Tibial nerve (tissue), 4 donors: ENCODE data around the gene CDKN2B. TPM values are rescaled to one million over a fixed set of nuclear protein-coding genes. Genes with fewer than 3 reads are reported as not detected.

ENCODE experiments used
- DNase-seq, 2 donors: peaks; one replicate each; pipeline ENCODE4 v3.0.0-alpha.2; 2019; ENCODE audit warnings: low spot score in 2 of 2
- H3K27ac ChIP-seq, 4 donors: fragments of 200-600 bp; sonication (generic) in 3 of 4; one replicate each; pipeline ENCODE4 v1.5.1; 2017 to 2019; ENCODE audit warnings: mild to moderate bottlenecking in 1 of 4
- H3K27me3 ChIP-seq, 2 donors: fragments of 200-600 bp; sonication (generic) in 1 of 2; one replicate each; pipeline versions ENCODE4 v1.5.1 to v1.6.0; 2017 to 2019
- H3K36me3 ChIP-seq, 3 donors: fragments of 200-600 bp; sonication (generic); one replicate each; pipeline ENCODE4 v1.5.1; 2018 to 2019
- H3K4me1 ChIP-seq, 4 donors: fragments of 200-600 bp; sonication (generic) in 3 of 4; one replicate each; pipeline ENCODE4 v1.5.1; 2017 to 2019
- H3K4me3 ChIP-seq, 4 donors: fragments of 200-600 bp; sonication (generic) in 3 of 4; one replicate each; pipeline ENCODE4 v1.5.1; 2017 to 2019; ENCODE audit warnings: mild to moderate bottlenecking in 1 of 4, moderate library complexity in 1 of 4
- H3K9me3 ChIP-seq, 4 donors: fragments of 200-600 bp; sonication (generic) in 3 of 4; one replicate each; pipeline ENCODE4 v1.5.1; 2017 to 2019
- EP300 ChIP-seq, 2 donors: sonication (generic); formaldehyde crosslinking; IDR thresholded peaks; one replicate each; pipeline ENCODE4 v1.6.1; 2017; ENCODE audit warnings: antibody characterized with exemption in 2 of 2, mild to moderate bottlenecking in 1 of 2
- POLR2A ChIP-seq, 2 donors: fragments of 450-650 bp; IDR thresholded peaks; one replicate each; pipeline ENCODE4 v1.6.1; 2017; ENCODE audit warnings: antibody characterized with exemption in 2 of 2, mild to moderate bottlenecking in 2 of 2, moderate library complexity in 2 of 2
- WGBS, 2 donors: methylation state at CpG; one replicate each; pipeline ENCODE4 v1.1.5; 2018; 5-methylcytosine and 5-hydroxymethylcytosine counted together
- total RNA-seq, 4 donors: library from RNA; depleted of rRNA; stranded (reverse); fragments of >200 nt; gene quantifications; one replicate each; pipeline ENCODE4 v1.1.0, GENCODE V29; 2016
- TF ChIP-seq, protein P1 (sequence below), 5 experiments: fragments of 200-600 bp in 3 of 5; fragments of 450-650 bp in 2 of 5; sonication (generic) in 3 of 5; IDR thresholded peaks; one replicate each; pipeline ENCODE4 v1.5.1; 2016 to 2019; ENCODE audit warnings: antibody characterized with exemption in 5 of 5, mild to moderate bottlenecking in 3 of 5, moderate library complexity in 2 of 5

The CDKN2B gene
- total RNA-seq, 4 donors from 2014 or later = 18.2 to 33.1 (median 27.6) TPM

DNA sequence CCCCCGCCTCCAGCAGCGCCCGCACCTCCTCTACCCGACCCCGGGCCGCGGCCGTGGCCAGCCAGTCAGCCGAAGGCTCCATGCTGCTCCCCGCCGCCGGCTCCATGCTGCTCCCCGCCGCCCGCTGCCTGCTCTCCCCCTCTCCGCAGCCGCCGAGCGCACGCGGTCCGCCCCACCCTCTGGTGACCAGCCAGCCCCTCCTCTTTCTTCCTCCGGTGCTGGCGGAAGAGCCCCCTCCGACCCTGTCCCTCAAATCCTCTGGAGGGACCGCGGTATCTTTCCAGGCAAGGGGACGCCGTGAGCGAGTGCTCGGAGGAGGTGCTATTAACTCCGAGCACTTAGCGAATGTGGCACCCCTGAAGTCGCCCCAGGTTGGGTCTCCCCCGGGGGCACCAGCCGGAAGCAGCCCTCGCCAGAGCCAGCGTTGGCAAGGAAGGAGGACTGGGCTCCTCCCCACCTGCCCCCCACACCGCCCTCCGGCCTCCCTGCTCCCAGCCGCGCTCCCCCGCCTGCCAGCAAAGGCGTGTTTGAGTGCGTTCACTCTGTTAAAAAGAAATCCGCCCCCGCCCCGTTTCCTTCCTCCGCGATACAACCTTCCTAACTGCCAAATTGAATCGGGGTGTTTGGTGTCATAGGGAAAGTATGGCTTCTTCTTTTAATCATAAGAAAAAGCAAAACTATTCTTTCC, 34.2 kb downstream of the CDKN2B start:
- peaks cover 0 to 33% (median 14%) of the 10 kb centered on the region in 4 donors for H3K4me1 ChIP-seq
- no peaks in the 10 kb centered on the region for H3K9me3 ChIP-seq
- H3K4me3 ChIP-seq = peak overlapping the region in 3 of 4 donors; percentile 17 to 42 (median 29)
- no peak for DNase-seq
- peaks cover 6 to 100% of the 10 kb centered on the region in 2 donors for H3K27me3 ChIP-seq
- TF ChIP-seq, protein P1, sequence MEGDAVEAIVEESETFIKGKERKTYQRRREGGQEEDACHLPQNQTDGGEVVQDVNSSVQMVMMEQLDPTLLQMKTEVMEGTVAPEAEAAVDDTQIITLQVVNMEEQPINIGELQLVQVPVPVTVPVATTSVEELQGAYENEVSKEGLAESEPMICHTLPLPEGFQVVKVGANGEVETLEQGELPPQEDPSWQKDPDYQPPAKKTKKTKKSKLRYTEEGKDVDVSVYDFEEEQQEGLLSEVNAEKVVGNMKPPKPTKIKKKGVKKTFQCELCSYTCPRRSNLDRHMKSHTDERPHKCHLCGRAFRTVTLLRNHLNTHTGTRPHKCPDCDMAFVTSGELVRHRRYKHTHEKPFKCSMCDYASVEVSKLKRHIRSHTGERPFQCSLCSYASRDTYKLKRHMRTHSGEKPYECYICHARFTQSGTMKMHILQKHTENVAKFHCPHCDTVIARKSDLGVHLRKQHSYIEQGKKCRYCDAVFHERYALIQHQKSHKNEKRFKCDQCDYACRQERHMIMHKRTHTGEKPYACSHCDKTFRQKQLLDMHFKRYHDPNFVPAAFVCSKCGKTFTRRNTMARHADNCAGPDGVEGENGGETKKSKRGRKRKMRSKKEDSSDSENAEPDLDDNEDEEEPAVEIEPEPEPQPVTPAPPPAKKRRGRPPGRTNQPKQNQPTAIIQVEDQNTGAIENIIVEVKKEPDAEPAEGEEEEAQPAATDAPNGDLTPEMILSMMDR (IDR thresholded peaks at IDR 0.05) = no peak
- TF ChIP-seq EP300 (IDR thresholded peaks at IDR 0.05) (no peak), POLR2A (IDR thresholded peaks at IDR 0.05) (no peak)
- H3K36me3 ChIP-seq = no peaks in the 10 kb centered on the region
- no peak overlapping the region for H3K27ac ChIP-seq
- WGBS, 2 donors = 1% methylated on average over 48 to 50 of the region's 51 CpGs

DNA sequence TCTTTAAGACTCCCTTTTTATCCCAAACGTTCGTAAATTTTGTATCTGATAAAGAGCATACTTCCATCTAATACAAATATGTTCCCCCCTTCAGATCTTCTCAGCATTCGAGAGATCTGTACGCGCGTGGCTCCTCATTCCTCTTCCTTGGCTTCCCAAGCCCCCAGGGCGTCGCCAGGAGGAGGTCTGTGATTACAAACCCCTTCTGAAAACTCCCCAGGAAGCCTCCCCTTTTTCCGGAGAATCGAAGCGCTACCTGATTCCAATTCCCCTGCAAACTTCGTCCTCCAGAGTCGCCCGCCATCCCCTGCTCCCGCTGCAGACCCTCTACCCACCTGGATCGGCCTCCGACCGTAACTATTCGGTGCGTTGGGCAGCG, 34.8 kb downstream of the CDKN2B start:
- no peaks in the 10 kb centered on the region for H3K9me3 ChIP-seq
- TF ChIP-seq EP300 (IDR thresholded peaks at IDR 0.05) (no peak), POLR2A (IDR thresholded peaks at IDR 0.05) (no peak)
- TF ChIP-seq, protein P1 (IDR thresholded peaks at IDR 0.05) = no peak
- 4 to 5% methylated on average over 21 of the region's 21 CpGs for WGBS, 2 donors
- no peak for DNase-seq
- no peaks in the 10 kb centered on the region for H3K36me3 ChIP-seq
- no peak overlapping the region for H3K27ac ChIP-seq
- H3K27me3 ChIP-seq = peaks cover 6 to 100% of the 10 kb centered on the region in 2 donors
- peak overlapping the region in 3 of 4 donors; percentile 17 to 42 (median 29) for H3K4me3 ChIP-seq
- H3K4me1 ChIP-seq = peaks cover 0 to 33% (median 14%) of the 10 kb centered on the region in 4 donors

- Histone ChIP-seq H3K4me1 (peaks cover 0 to 44% (median 14%) of the 10 kb centered on the region in 4 donors), H3K9me3 (peaks cover 0 to 3% (median 0%) of the 10 kb centered on the region in 4 donors), H3K27me3 (peaks cover 15 to 100% of the 10 kb centered on the region in 2 donors), H3K27ac (no peak overlapping the region), H3K36me3 (no peaks in the 10 kb centered on the region), H3K4me3 (no peak overlapping the region)
- DNase-seq = no peak
- TF ChIP-seq EP300 (IDR thresholded peaks at IDR 0.05) = no peak
- no peak for TF ChIP-seq POLR2A (IDR thresholded peaks at IDR 0.05)
- TF ChIP-seq, protein P1 (IDR thresholded peaks at IDR 0.05) = no peak
Measured at GRCh38 chr9:21972361-21972760, 36.7 kb downstream of the CDKN2B start.

GRCh38 chr9:21970800-21971640, 38.1 kb downstream of the CDKN2B start:
- Histone ChIP-seq H3K36me3 (no peaks in the 10 kb centered on the region), H3K4me1 (peaks cover 0 to 46% (median 14%) of the 10 kb centered on the region in 4 donors), H3K4me3 (no peak overlapping the region), H3K27me3 (peaks cover 15 to 100% of the 10 kb centered on the region in 2 donors), H3K27ac (no peak overlapping the region), H3K9me3 (peaks cover 0 to 3% (median 0%) of the 10 kb centered on the region in 4 donors)
- no peak for DNase-seq
- TF ChIP-seq POLR2A (IDR thresholded peaks at IDR 0.05) (no peak), EP300 (IDR thresholded peaks at IDR 0.05) (no peak)
- TF ChIP-seq, protein P1 (IDR thresholded peaks at IDR 0.05) = no peak
- WGBS, 2 donors = 10% methylated on average over 25 to 45 of the region's 45 CpGs
